Endometrial microvascular endothelial cells (primary cell): ENCODE results near the gene TRAF3. TPM values are rescaled to one million over a fixed set of nuclear protein-coding genes. Genes with fewer than 3 reads are reported as not detected.

Experiments
- in situ Hi-C: cut with HindIII; loops from 2 replicates; pipeline ENCODE4 v1.10.0; 2017; ENCODE audit warnings: low sequenced_read_pairs, low pct_unique_long_range_greater_than_20kb; ENCODE audit errors: inconsistent ontology term
- total RNA-seq: library from RNA; depleted of rRNA; stranded (reverse); fragments of >200 nt; gene quantifications from one replicate; pipeline ENCODE4 v1.2.3, GENCODE V29; 2015; ENCODE audit errors: inconsistent ontology term

TRAF3 gene
- total RNA-seq, 1 donor from 2014 or later, result 24.2 TPM

GRCh38 chr14:102796661-102797190 lies 19.5 kb downstream of the TRAF3 start:
- in situ Hi-C loops, result no loop called here

GRCh38 chr14:102798926-102799325 lies 21.7 kb downstream of the TRAF3 start:
- in situ Hi-C loops, result no loop called here

- in situ Hi-C loops, result no loop called here
These were observed 22.7 kb downstream of the TRAF3 start for GRCh38 chr14:102799684-102800562.

GRCh38 chr14:102802834-102803523 lies 25.7 kb downstream of the TRAF3 start:
- in situ Hi-C loops, result no loop called here

- in situ Hi-C loops, result no loop called here
These were observed 27.6 kb downstream of the TRAF3 start for GRCh38 chr14:102804858-102805257.

- in situ Hi-C loops, result no loop called here
These were observed 28.2 kb downstream of the TRAF3 start for GRCh38 chr14:102805371-102805891.

GRCh38 chr14:102805941-102806340 lies 28.7 kb downstream of the TRAF3 start:
- in situ Hi-C loops, result no loop called here

- in situ Hi-C loops, result no loop called here
These were observed 29.2 kb downstream of the TRAF3 start for GRCh38 chr14:102806447-102806846.

GRCh38 chr14:102807013-102807406 lies 29.8 kb downstream of the TRAF3 start:
- in situ Hi-C loops, result no loop called here

GRCh38 chr14:102809870-102810269 lies 32.6 kb downstream of the TRAF3 start:
- in situ Hi-C loops, result no loop called here

GRCh38 chr14:102810523-102810922 lies 33.3 kb downstream of the TRAF3 start:
- in situ Hi-C loops, result no loop called here

- in situ Hi-C loops, result no loop called here
These were observed 34.2 kb downstream of the TRAF3 start for GRCh38 chr14:102811254-102811963.

GRCh38 chr14:102811971-102812370 lies 34.7 kb downstream of the TRAF3 start:
- in situ Hi-C loops, result no loop called here

- in situ Hi-C loops, result no loop called here
These were observed 36.4 kb downstream of the TRAF3 start for GRCh38 chr14:102813691-102814090.

- in situ Hi-C loops, result no loop called here
These were observed 40.1 kb downstream of the TRAF3 start for GRCh38 chr14:102817318-102817717.

GRCh38 chr14:102817942-102818940 lies 41.0 kb downstream of the TRAF3 start:
- in situ Hi-C loops, result no loop called here

- in situ Hi-C loops, result no loop called here
These were observed 42.0 kb downstream of the TRAF3 start for GRCh38 chr14:102819176-102819628.

GRCh38 chr14:102819747-102820330 lies 42.6 kb downstream of the TRAF3 start:
- in situ Hi-C loops, result no loop called here
